Measurements from ENCODE around the gene RASGRP2.
A peak's percentile ranks its signal among the peaks of the same experiment; 100 is the strongest.

Gene RASGRP2

DNA sequence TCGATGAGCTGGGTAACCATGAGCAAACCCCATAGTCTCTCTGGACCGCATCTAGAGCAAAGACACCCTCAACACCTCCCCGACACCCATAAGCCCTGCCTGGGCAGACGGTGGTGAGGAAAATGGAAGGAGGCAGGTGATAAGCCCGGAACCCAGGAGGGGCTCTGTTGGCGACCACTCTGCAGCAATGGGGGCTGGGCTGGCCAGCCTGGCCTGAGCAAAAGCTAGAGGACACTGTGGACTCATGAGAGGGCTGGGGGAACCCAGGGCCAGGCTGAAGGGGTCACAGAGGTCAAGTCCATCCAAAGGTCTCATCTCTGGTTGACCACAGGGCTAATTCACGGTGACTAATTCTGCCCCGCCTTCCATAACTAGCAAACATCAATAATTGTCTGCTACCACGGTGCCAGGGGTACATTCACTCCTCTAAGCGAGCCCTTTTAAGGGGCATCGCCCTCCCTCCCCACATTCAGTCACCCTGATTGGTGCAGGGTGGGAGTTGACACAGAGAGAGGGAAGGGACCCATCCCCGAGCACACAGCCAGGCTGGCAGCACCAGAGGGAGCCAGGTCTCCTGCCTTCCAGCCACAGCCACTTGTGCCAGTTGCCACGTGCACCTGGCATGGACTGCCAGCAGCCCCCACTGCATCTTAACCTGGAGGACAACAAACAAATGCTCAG is 11.9 kb upstream of the RASGRP2 start:
- no peak for DNase-seq (ENCODE audit: low read depth)

DNA sequence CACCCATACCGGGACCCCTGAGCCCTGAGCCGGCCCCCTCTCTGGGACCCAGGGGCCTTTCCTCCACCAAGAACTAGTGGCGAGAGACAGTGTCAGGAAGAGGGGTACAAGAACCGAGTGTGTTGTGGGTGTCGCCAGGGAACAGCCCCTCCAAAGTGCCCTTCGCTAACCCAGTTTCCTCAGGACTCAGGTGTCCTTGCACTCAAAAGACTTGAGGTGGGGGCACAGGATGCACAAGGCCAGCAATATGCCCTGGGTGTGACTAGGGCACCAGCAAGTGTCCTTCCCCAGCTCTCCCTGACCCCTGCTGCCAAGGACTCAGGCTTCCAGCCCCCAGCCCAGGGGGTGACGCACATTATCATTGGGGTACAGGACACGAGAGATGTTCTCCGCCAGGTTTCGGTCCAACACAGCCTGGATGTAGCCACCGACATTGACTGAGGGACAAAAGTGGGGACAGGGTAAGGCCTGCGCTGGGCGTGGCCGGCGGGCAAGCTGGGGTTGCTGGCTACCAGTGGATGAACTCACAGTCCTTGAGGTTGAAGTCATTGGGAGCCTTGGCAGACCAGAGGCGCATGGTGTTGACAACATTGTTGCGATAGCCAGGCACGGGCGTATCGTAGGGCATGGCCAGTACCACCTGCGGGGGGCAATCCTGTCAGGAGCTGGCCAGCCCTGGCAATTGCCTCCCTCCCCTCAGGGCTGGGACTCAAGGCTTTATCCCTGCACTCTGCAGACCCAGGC is 11.1 kb upstream of the RASGRP2 start:
- DNase-seq (ENCODE audit: low read depth): no peak

DNA sequence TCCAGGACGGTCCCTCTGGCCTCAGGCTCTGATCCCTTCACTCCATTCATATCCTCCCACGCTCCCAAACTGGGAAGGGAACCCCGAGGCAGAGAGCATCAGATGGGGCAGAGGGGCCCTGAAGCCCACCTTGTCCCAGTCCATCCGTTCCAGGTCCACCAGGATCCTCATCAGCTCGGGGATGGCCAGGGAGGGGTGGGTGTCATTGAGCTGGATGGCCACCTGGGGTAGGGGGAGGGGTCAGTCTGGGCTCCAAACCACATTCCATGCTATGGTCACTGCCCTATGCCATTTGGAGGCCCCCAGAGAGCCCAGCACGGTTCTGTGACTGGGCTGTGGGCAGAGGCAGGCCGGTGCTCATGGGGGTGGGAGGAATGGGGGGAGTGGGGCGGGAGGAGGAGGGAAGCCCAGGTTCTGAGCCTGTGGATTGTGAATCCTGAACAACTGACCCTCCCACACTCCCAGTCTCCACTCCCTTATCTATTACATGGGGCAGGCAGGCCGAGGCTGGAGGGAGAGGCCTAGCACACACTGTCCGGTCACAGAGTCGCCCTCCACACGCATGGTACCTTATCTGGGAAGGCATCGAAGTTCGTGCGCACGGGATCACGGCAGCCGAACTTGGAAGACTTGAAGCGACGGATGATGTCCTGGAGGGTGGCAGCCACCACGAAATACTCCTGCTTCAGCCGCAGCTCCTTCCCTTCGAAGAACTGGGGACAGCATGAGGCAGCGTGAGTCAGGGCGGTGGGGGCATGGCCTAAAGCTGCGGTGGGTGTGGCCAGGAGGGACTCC is 10.4 kb upstream of the RASGRP2 start:
- DNase-seq (ENCODE audit: low read depth): no peak

DNA sequence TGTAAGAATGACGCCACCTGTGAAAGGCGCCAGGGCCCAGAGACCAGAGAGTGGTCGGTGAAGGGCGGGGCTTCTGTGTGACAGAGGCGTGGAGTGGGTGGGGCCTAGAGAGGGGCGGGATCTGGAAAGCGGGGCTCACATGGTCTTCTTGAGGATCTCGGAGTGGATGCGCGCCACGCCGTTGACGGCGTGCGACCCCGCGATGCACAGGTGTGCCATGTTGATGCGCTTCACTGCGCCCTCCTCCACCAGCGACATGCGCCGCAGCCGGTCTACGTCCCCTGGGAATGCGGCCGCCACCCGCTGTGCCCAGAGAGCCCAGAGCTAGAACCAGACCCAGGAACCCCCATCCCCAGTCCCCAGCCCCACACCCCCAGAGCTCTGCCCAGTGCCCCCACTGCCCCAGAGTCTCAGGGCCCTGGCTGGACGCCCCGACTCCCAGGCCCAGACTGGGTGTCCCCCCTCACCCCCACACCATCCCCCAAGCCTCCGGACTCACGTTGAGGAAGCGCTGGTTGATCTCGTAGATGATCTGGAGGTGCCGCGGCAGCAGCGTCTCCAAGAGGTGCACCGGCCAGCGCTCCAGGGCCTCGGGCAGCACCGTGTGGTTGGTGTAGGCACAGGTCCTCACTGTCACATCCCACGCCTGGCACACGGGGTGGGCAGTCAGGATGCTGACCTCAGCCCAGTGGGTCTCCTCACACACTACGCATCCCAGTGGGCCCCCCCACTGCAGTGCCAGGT is 9.6 kb upstream of the RASGRP2 start:
- no peak for DNase-seq (ENCODE audit: low read depth)

DNA sequence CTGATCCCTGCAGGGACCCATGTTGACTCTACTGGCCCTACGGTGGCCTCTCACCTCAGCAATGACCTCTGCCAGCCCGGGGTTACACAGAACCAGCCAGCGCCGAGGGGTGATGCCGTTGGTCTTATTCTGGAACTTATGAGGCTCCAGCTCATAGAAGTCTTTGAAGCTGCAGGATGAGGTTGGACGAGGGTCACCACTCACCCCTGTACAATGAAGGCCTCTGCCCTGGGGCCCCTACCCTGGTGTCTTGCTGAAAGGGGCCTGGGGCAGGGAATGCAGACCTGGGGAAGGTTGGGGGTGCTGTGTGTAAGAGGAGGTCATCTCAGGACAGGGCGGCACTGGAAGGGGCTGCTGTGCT is 9.1 kb upstream of the RASGRP2 start:
- no peak for DNase-seq (ENCODE audit: low read depth)

DNA sequence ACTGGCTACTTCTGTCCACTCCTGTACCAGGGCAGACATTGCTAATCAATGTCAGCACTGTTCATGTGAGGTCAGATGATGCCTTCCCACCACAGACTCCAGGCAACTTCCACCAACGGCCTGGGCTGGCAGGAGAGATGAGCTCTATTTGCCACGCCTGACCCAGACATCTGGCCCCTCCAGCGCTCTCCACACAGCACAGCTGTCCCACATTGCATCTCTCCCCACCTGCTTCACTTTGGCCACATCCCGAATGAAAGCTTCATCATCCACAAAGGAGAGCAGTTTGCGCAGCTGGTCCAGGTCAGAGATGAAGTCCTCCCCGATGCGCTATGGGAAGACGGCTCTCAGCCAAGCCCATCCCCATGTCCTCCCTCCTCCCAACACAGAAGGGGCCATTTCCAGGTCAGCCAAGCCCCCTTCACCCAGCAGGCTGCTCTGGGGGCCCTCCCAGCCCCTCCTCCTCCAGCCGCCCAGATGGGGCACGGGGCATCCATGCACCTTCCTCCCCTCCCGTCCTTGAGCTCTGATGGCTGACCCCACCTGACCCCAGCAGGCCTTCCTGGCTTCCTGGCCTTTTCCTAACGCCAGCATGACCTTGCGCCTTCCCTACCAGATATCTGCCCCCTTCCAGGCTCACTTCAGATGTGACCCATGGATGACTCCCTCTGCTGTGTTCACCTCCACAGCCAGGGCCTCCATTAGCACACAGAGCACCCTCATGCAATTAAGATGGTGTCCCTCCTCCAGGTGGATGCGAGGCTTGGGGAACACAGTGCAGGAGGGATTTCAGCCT is 8.4 kb upstream of the RASGRP2 start:
- DNase-seq (ENCODE audit: low read depth): no peak

DNA sequence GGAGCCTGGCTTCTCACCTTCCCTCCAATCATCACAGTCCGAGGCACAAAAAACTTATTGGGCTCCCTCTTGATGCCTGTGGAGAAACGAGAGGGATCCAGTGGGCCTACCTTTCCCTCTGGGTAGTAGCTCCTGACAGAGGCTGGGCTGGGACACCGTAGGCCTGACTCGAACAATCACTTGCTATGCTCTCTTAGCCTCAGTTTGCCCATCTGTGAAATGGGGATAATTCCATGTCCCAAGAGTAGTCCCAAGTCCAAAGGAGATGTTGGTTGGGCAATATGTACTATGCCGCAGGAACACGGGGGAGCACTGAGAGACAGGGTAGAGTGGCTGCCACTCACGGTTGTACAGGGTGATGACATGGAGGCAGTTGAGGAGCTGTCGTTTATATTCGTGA is 7.6 kb upstream of the RASGRP2 start:
- no peak for DNase-seq (ENCODE audit: low read depth)

DNA sequence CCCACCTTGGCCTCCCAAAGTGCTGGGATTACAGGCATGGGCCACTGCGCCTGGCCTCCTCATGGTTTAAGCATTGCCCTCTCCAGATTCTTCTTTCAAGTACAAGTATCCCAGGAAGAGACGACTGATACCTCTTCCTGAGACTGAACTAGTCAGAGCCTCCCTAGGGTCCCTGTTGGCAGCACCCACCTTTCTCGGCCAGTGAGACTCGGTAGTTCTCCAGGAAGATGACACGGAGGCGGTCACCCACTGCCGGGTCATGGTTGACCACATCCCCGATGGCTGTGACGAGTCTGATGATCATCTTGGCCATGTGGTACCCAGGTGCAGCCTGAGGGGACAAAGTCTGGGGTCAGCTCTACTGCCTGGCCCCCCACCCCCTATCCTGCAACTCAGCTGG is 7.2 kb upstream of the RASGRP2 start:
- no peak for DNase-seq (ENCODE audit: low read depth)

DNA sequence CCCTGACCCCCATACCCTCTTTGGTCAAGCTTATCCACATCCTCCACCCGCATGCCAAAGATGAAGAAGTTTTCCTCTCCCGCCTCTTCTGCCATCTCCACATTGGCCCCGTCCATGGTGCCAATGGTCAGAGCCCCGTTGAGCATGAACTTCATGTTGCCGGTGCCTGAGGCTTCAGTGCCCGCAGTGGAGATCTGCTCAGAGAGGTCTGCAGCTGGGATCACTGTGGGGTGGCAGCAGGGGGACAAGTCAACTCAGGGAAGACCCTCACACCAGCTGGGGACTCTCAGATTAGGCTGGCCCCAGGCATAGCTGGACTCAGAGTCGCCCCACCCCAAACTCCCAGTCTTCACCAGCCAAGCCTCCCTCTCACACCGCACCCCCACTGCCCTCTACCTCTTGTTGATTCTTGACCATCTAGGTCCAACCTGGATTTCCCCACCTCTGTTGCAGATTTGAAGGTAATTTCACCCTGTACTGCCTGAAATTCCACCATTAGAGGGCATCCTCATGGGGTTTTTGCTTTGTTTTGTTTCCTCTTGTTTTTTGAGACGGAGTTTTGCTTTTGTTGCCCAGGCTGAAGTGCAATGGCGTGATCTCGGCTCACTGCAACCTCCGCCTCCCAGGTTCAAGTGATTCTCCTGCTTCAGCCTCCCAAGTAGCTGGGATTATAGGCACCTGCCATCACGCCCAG is 6.6 kb upstream of the RASGRP2 start:
- no peak for DNase-seq (ENCODE audit: low read depth)

DNA sequence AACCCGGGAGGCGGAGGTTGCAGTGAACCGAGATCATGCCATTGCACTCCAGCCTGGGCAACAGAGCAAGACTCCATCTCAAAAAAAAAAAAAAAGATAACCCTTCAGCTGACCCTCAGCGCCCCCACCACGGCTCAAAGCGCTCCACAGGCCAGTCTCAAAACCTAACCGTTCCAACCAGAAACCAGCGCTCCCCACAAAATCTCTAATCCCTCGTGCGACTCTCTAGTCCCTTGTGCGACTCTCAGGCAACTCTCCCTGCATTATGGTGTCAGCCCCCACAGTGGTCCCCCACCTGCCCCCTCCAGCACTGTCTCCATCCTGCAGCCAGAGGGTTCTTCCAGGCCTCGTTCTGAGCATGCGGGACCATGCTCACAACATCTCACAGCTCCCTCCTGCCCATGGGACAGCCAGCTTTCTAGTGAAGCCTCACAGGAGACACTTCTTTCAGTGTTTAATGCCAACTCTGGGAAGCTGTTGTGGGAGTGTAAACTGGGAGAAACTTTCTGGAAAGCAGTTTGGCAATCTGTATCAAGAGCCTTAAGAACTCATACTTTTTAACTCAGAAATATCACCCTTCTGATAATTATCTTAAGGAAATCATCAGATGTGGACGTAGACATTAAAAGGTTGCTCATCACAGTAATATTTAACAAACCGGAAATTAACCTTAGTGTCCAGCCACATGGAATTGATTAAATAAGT is 4.2 kb upstream of the RASGRP2 start:
- DNase-seq (ENCODE audit: low read depth): peak; percentile 54

DNA sequence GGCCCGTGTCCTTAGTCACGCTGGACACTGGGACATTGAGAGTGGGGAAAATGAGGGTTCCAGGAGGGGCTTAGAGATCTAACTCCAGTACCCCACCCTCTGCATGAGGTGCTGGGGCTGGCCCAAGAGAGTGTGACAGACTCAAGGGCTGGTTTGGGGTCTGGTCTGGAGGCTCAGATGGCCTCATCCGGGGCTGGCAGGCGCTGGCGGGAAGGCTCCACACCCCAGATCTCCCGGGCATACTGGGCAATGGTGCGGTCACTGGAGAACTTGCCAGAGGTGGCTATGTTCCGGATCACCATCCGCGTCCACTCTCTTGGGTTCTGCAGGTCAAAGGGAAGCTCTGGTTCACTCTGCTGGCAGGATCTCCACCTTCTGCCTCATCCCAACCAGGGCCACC is 2.5 kb upstream of the RASGRP2 start:
- DNase-seq (ENCODE audit: low read depth): no peak

DNA sequence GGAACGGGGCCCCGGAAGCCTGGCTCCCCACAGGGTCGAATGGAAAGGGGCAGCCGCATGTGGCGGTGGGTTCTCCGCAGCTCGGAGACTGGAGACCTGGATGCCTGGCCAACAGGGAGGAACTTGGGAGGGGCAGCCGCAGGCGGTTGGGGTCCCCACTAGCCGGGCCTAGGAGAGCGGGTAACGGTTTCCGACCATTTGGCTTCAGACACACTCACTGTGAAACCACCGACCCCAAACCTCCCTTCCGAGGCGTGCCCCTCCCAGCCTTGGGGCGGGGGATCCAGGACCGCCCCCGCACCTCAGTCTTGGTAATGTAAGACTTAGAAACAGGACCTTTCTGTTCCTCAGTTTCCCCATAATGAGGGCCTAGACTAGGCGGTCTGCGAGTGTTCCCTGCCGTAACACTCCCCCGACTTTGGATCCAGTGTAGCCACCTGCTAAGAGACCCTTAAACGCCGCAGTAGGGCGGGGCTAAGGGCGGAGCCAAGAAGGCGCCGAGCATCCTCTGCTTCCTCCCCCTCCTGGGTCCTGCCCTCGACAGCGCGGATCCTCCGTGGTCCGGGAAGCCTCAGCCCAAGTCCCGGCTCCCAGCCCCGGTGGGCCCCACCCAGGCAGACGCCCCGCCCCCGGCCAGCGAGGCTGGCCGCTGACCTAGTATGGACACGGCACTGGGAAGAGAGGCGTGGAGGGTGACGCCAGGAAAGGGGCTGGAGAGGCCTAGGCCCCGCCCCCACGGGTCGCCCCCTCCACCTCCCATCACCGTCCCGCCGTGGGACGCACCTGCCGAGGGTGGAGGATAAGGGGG is 1.8 kb upstream of the RASGRP2 start:
- DNase-seq (ENCODE audit: low read depth): peak; percentile 80

DNA sequence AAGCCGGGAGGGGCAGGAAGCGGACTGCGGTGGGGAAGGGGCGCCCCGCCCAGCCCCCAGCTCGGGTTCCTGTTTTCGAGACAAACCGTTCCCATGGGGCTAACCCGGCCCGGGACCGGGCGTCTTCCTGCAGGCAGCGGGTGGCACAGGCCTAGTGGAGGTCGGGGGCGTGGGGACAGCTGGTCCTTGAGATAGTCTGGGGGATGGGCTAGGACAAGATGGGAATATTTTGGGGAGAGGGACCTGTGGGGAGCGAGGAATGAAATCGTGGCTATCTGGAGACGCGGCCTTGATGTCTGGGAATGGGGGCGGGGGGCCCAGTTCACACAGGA is 1.2 kb upstream of the RASGRP2 start:
- DNase-seq (ENCODE audit: low read depth): no peak

DNA sequence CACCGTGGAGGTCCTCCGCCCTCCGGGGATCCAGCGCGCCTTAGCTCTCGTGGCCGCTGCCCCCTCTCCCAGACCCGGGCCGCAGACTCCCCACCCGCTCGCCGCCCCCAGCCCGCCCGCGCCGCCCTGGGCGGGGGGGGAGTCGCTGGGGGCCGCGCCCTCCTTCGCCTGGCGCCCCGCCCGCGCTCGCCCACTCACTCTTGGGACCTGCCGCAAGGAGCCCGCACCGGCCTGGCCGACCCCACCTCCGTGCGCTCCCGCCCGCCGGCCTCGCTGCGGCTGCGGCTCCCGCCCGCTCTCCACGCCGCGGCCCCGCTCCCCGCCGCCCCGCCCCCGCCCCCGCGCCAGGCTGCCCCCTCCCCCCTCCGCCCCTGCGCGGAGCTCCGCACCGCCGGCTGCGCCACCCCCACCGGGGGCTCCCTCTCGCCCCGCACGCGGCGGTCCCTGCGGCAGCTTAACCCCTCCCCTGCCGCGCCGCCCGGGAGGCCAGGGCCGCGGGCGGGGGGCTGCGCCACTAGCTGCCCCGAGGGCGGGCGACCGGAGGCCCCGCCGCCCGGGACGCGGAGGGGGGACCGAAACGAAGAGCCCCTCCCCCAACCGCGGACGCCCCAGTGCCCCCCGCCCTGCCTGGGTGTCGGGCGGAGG is 724 bp upstream of the RASGRP2 start:
- no peak for DNase-seq (ENCODE audit: low read depth)

DNA sequence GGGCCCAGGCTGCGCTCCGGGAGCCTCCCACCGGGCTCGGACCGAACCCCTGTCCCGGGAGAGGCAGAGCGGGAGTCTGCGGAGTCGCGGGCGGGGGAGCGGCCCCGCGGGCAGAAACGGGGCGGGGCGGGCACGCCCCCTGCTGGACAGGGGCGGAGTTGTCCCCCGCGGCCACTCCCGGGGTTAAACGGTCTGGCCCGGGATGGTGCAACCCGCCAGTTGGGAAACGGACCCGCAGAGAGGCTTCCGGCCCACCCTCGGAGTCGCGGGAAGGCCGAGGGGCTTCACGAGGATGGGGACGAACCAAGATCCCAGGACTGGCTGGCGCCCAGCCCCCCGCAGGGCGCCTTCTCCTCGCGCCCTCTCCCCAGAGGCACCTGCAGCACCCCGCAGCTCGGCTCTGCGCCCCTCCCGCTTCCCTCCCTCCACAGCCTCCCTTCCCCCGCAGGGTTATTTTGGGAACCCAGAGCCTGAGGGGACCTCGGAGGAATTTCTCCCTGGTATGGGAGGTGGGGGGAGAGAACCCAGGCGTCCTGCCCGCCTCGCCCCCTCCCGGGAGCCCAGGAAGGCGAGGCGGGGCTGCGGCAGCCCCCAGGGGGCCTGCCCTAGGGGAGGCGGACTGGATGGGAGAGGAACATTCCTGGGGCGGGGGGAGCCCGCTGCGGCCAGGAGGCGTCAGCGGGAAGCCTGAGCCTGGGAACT is 902 bp downstream of the RASGRP2 start:
- DNase-seq (ENCODE audit: low read depth): peak; percentile 30

DNA sequence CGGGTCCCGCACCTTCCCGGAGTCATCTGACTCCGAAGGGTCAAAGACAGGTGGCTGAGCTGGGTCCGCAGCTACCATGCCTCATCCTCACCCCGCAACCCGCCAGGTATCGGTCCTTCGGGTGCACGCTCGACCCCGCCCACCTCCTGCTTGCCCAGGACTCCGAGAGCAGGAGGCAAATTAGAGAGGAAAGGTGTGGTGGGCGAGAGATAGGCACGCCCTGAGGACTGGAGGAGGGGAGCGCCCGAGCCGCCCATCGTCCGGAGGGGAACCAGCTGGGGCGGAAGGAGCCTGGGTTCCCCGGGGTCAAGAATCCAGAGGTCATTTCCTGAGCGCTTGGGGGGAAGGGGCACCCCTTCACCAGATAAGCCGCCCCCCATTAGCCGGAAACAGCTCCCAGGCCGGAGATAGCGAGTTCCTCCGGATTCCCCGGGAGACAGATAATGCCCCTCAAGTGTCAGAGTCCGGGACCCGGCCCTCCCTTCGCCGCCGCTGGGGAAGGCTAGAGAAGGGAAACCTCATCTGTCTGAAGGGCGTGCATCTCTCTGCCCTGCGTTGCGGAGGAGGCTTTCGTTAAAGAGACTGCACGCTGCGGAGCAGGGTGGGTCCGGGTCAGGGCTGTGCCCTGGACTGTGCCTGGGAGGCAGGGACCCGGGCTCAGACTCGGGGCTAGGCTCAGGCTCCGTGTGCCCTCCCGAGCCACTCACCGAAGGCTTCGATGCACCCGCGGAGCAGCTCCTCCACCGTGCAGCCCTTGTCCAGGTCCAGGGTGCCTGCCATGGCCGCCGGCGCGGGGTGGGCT is 1.7 kb downstream of the RASGRP2 start:
- DNase-seq (ENCODE audit: low read depth): peak; percentile 21

DNA sequence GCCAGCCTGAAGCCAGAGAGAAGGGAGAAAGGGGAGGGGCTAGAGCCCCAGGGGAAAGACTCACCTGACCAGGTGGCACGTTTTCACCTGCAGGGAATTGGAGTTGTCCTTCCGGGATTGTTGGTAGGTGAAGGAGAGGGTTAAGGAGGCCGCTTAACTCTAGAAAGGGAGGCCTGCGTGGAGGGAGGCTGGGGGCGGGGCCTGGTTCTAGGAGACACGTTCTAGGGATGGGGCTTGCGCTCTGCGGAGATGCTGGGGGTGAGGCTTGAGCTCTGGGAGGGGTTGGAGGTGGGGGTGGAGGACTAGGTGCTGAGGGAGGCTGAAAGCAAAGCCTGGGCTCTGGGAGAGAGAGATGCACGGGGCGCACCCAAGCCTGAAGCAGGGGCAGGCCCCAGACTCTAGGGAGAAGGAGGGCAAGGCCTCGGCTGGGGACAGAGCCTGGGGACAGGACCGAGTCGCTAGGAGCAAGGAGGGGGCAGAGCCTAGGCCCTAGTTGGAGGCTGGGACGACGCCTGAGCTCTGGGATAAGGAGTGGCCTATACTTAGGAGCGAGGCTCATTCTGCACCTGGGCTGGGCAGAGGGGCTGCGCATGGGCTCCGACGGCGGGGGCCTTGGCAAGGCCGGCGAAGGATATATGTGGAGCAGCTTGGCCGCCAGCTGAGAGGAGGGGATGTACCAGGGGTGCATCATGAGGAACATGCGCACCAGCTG is 2.4 kb downstream of the RASGRP2 start:
- DNase-seq (ENCODE audit: low read depth): no peak

Data from iris pigment epithelial cell (primary cell).